ENCODE results near the gene NKPD1.

DNA sequence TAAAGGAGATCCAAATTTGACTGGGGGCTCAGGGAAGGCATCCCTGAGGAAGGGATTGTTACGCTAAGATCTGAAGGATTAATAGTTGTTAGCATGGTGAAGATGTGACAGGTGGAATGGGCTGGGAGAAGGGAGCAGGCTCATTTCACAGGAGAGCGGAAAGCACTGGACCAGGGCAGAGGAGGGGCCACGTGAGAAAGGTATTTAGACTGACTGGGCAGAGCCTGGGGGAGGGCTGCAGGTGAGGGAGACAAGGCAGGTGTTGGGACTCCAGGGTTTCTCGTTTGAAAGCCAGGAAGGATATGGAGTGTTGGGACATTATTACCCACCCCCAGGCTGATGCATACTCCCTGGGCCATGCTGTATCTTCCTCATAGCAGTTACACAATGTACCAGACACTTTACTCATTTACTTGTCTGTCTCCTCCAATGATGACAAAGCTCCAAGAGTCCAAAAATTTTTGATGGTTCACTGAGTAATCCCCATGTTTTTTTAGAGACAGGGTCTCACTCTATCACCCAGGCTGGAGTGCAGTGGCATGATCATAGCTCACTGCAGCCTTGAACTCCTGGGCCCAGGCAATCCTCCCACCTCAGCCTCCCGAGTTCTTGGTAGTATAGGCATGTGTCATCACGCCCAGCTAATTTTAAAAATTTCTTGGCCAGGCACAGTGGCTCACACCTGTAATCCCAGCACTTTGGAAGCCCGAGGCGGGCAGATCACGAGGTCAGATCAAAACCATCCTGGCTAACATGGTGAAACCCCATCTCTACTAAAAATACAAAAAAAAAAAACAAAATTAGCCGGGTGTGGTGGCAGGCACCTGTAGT, 14.9 kb upstream of the NKPD1 start:
- TF ChIP-seq CTCF (IDR thresholded peaks at IDR 0.05; ENCODE audit: low read length), result no peak
- no peak for TF ChIP-seq EZH2 (optimal IDR thresholded peaks at IDR 0.05; ENCODE audit: low read depth, low read length)
- no peak for TF ChIP-seq EZH2phosphoT487 (IDR thresholded peaks at IDR 0.05; ENCODE audit: low read length)

All from MM.1S (cell line).